Calu3 (cell line): ENCODE measurements around the gene TTBK2. TPM values are rescaled to one million over a fixed set of nuclear protein-coding genes. Genes with fewer than 3 reads are reported as not detected.
A peak's percentile ranks its signal among the peaks of the same experiment; 100 is the strongest.

Source experiments
- BruUV-seq: library from RNA; stranded (reverse); fragments of 400-500 nt; replicated peaks from 2 replicates; lab custom pipeline; 2021; lab: Mats Ljungman, UMichigan
- CTCF ChIA-PET: fragments of 300-600 bp; sonication (Branson Sonifier 250); formaldehyde crosslinking; loops from one replicate; lab custom pipeline; 2022; ENCODE audit warnings: antibody characterized with exemption; lab: Charles Lee
- DNase-seq: peaks from one replicate; pipeline ENCODE4 v3.0.0; 2022
- H3K27ac Mint-ChIP-seq: one replicate; pipeline ENCODE4 v1.8.0; 2022; ENCODE audit warnings: mixed read lengths; ENCODE audit not compliant: unreplicated experiment
- H3K27me3 Mint-ChIP-seq: one replicate; pipeline ENCODE4 v1.8.0; 2022; ENCODE audit warnings: mixed read lengths; ENCODE audit not compliant: unreplicated experiment
- H3K36me3 Mint-ChIP-seq: one replicate; pipeline ENCODE4 v1.8.0; 2022; ENCODE audit warnings: mild to moderate bottlenecking, moderate library complexity, mixed read lengths; ENCODE audit not compliant: insufficient read depth, unreplicated experiment
- H3K4me1 Mint-ChIP-seq: one replicate; pipeline ENCODE4 v1.8.0; 2022; ENCODE audit warnings: mild to moderate bottlenecking, low read depth, mixed read lengths; ENCODE audit not compliant: unreplicated experiment
- H3K4me3 Mint-ChIP-seq: one replicate; pipeline ENCODE4 v1.8.0; 2022; ENCODE audit warnings: mild to moderate bottlenecking, low read depth, moderate library complexity, mixed read lengths; ENCODE audit not compliant: unreplicated experiment
- H3K9me3 Mint-ChIP-seq: one replicate; pipeline ENCODE4 v1.8.0; 2022; ENCODE audit warnings: low read depth, mixed read lengths; ENCODE audit not compliant: unreplicated experiment
- CTCF ChIP-seq: fragments of 200-600 bp; IDR thresholded peaks from one replicate; pipeline ENCODE4 v1.8.0; 2022; ENCODE audit warnings: antibody characterized with exemption; ENCODE audit not compliant: unreplicated experiment
- intact Hi-C: fragments of 100-400 bp; cut with micrococcal nuclease; formaldehyde crosslinking; loops from one replicate; pipeline ENCODE4 v1.10.0; 2022; ENCODE audit not compliant: unreplicated experiment
- total RNA-seq: library from RNA; stranded (reverse); gene quantifications from 2 replicates; pipeline ENCODE4 v1.2.3, GENCODE V29; 2022

TTBK2 gene
- total RNA-seq, 1 experiment from 2014 or later, result 5.3 TPM

GRCh38 chr15:42737529-42738328 lies 182.8 kb downstream of the TTBK2 start:
- no TSS peak for BruUV-seq
- DNase-seq, result peak; percentile 61

GRCh38 chr15:42736793-42737528 lies 183.6 kb downstream of the TTBK2 start, which contains the start of gene CDAN1:
CDAN1 (minus strand) TSS chr15:42737128; CDS start chr15:42737102, 26 bp downstream.
- peak; percentile 87 for DNase-seq

More at GRCh38 chr15:42737529-42738328, 182.8 kb downstream of the TTBK2 start:
- Mint-ChIP-seq H3K27ac (no peak overlapping the region), H3K36me3 (peaks cover 4% of the 10 kb centered on the region), H3K4me1 (no peaks in the 10 kb centered on the region), H3K4me3 (peak overlapping the region; percentile 62), H3K27me3 (no peaks in the 10 kb centered on the region), H3K9me3 (no peaks in the 10 kb centered on the region)
- CTCF ChIA-PET, result interaction anchor here (0.6 to 2.3 kb wide), 4 partner anchors 188 to 465 kb away, joined by 3 to 12 read pairs (median 3); no protein-coding TSS in a partner anchor
- intact Hi-C loops, result loop anchor here (2.0 kb wide), 1 partner anchor 189 kb away; no protein-coding TSS in a partner anchor
- TF ChIP-seq CTCF, result peak; percentile 41

GRCh38 chr15:42736178-42736792 lies 184.3 kb downstream of the TTBK2 start:
- H3K36me3 Mint-ChIP-seq, result peaks cover 11% of the 10 kb centered on the region
- H3K27me3 Mint-ChIP-seq, result no peaks in the 10 kb centered on the region
- peak overlapping the region; percentile 62 for H3K4me3 Mint-ChIP-seq
- no peak for DNase-seq
- intact Hi-C loops, result loop anchor here (2.0 kb wide), 1 partner anchor 191 kb away; no protein-coding TSS in a partner anchor
- TF ChIP-seq CTCF, result no peak
- CTCF ChIA-PET, result no interaction called here
- no peaks in the 10 kb centered on the region for H3K4me1 Mint-ChIP-seq
- BruUV-seq, result no TSS peak
- no peaks in the 10 kb centered on the region for H3K9me3 Mint-ChIP-seq
- no peak overlapping the region for H3K27ac Mint-ChIP-seq

More at GRCh38 chr15:42736793-42737528, 183.6 kb downstream of the TTBK2 start, which contains the start of gene CDAN1:
- no peak for TF ChIP-seq CTCF
- no peaks in the 10 kb centered on the region for H3K9me3 Mint-ChIP-seq
- H3K27me3 Mint-ChIP-seq, result no peaks in the 10 kb centered on the region
- CTCF ChIA-PET, result interaction anchor here (0.7 to 1.1 kb wide), 2 partner anchors 187 to 466 kb away, joined by 3 read pairs; no protein-coding TSS in a partner anchor
- H3K4me3 Mint-ChIP-seq, result peak within 1 kb of the TSS; percentile 62
- no TSS peak for BruUV-seq
- peaks cover 7% of the 10 kb centered on the region for H3K36me3 Mint-ChIP-seq
- intact Hi-C loops, result loop anchor here (2.0 kb wide), 1 partner anchor 190 kb away; no protein-coding TSS in a partner anchor
- H3K4me1 Mint-ChIP-seq, result no peaks in the 10 kb centered on the region
- H3K27ac Mint-ChIP-seq, result no peak within 1 kb of the TSS
